Measurements from ENCODE around the gene LRRC56. TPM values are rescaled to one million over a fixed set of nuclear protein-coding genes. Genes with fewer than 3 reads are reported as not detected.

Gene LRRC56
- total and polyA plus RNA-seq, 2 of the 13 experiments (the other 11 are each of a cell fraction or from before 2014, with no cell fraction given) = 0.11 to 0.29 TPM

GRCh38 chr11:539971-540481 lies 2.7 kb downstream of the LRRC56 start:
- H3K4me1 ChIP-seq (ENCODE audit: insufficient read depth, low read length) = peaks cover 81% of the 10 kb centered on the region
- H4K20me1 ChIP-seq (ENCODE audit: insufficient read depth, low read length) = no peaks in the 10 kb centered on the region
- no peak for FAIRE-seq
- no peak; the same call in 2 of the 3 replicates for ATAC-seq
- no peak overlapping the region for H2AFZ ChIP-seq (ENCODE audit: low read length)
- H3K4me3 ChIP-seq (replicated peaks in 1 of 3; ENCODE audit: insufficient read depth in 1 of 3, low read depth in 2 of 3, low read length in 3 of 3) = peak overlapping the region in 2 of 3 experiments; percentile 5 to 55; a peak in 2 of 6 replicates
- no peaks in the 10 kb centered on the region for H3K9me3 ChIP-seq (ENCODE audit: low read length)
- in situ Hi-C loops (cut with HindIII; ENCODE audit: extremely low pct_ligation_motif_present, low pct_unique_long_range_greater_than_20kb) (no loop called here), intact Hi-C loops (cut with micrococcal nuclease; ENCODE audit: unreplicated experiment) (no loop called here)
- no peak for DNase-seq (ENCODE audit: low spot score)
- no peak overlapping the region for H3K27ac ChIP-seq (ENCODE audit: extremely low read length, insufficient read depth, low read length)
- WGBS (ENCODE audit: low lambda C conversion rate) = no CpG with 5 or more reads among the region's 8 CpGs
- H3K27me3 ChIP-seq (ENCODE audit: control insufficient read depth in 1 of 2, insufficient read depth in 2 of 2, low read length in 2 of 2) = peaks cover 6 to 20% of the 10 kb centered on the region in 2 experiments; a peak in 4 of 5 replicates
- no peak overlapping the region for H3K9ac ChIP-seq (ENCODE audit: insufficient read depth, low read depth, low read length)
- CTCF ChIA-PET (ENCODE audit: low intra/inter-chr PET ratio, low total read pairs) = no interaction called here
- H3K36me3 ChIP-seq (replicated peaks in 1 of 2; ENCODE audit: control insufficient read depth in 1 of 2, insufficient read depth in 2 of 2, low read length in 2 of 2) = no peaks in the 10 kb centered on the region
- TF ChIP-seq ZBTB33 (CRISPR knock-in tag; IDR thresholded peaks at IDR 0.05) (no peak), KDM2A (CRISPR knock-in tag; IDR thresholded peaks at IDR 0.05; ENCODE audit: borderline replicate concordance, low read depth) (0 out of 2 replicates have a peak, but pooled peaks have one; percentile 34), ZNF143 (CRISPR knock-in tag; IDR thresholded peaks at IDR 0.05) (no peak), AGO2 (optimal IDR thresholded peaks at IDR 0.05; ENCODE audit: low read depth, low read length) (peak; percentile 29), ZNF724P (CRISPR knock-in tag; IDR thresholded peaks at IDR 0.05; ENCODE audit: borderline replicate concordance) (no peak), RAD51 (IDR thresholded peaks at IDR 0.05; ENCODE audit: borderline replicate concordance) (no peak), TFDP1 (CRISPR knock-in tag; IDR thresholded peaks at IDR 0.05; ENCODE audit: borderline replicate concordance) (no peak)
- TF ChIP-seq, protein P1, sequence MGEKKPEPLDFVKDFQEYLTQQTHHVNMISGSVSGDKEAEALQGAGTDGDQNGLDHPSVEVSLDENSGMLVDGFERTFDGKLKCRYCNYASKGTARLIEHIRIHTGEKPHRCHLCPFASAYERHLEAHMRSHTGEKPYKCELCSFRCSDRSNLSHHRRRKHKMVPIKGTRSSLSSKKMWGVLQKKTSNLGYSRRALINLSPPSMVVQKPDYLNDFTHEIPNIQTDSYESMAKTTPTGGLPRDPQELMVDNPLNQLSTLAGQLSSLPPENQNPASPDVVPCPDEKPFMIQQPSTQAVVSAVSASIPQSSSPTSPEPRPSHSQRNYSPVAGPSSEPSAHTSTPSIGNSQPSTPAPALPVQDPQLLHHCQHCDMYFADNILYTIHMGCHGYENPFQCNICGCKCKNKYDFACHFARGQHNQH (CRISPR knock-in tag; IDR thresholded peaks at IDR 0.05) = 0 out of 2 replicates have a peak, but pooled peaks have one; percentile 8
- TF ChIP-seq, protein P2, sequence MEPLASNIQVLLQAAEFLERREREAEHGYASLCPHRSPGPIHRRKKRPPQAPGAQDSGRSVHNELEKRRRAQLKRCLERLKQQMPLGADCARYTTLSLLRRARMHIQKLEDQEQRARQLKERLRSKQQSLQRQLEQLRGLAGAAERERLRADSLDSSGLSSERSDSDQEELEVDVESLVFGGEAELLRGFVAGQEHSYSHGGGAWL (CRISPR knock-in tag; IDR thresholded peaks at IDR 0.05) = no peak
- TF ChIP-seq, protein P3, sequence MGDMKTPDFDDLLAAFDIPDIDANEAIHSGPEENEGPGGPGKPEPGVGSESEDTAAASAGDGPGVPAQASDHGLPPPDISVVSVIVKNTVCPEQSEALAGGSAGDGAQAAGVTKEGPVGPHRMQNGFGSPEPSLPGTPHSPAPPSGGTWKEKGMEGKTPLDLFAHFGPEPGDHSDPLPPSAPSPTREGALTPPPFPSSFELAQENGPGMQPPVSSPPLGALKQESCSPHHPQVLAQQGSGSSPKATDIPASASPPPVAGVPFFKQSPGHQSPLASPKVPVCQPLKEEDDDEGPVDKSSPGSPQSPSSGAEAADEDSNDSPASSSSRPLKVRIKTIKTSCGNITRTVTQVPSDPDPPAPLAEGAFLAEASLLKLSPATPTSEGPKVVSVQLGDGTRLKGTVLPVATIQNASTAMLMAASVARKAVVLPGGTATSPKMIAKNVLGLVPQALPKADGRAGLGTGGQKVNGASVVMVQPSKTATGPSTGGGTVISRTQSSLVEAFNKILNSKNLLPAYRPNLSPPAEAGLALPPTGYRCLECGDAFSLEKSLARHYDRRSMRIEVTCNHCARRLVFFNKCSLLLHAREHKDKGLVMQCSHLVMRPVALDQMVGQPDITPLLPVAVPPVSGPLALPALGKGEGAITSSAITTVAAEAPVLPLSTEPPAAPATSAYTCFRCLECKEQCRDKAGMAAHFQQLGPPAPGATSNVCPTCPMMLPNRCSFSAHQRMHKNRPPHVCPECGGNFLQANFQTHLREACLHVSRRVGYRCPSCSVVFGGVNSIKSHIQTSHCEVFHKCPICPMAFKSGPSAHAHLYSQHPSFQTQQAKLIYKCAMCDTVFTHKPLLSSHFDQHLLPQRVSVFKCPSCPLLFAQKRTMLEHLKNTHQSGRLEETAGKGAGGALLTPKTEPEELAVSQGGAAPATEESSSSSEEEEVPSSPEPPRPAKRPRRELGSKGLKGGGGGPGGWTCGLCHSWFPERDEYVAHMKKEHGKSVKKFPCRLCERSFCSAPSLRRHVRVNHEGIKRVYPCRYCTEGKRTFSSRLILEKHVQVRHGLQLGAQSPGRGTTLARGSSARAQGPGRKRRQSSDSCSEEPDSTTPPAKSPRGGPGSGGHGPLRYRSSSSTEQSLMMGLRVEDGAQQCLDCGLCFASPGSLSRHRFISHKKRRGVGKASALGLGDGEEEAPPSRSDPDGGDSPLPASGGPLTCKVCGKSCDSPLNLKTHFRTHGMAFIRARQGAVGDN (CRISPR knock-in tag; IDR thresholded peaks at IDR 0.05) = 0 out of 2 replicates have a peak, but pooled peaks have one; percentile 26
- BruUV-seq (replicated peaks) = no TSS peak
- H3K79me2 ChIP-seq (ENCODE audit: insufficient read depth, low read length) = no peaks in the 10 kb centered on the region
- H3K4me2 ChIP-seq (ENCODE audit: low read depth, low read length) = peak overlapping the region; percentile 66
- POLR2A ChIA-PET = no interaction called here
